HG03066 (cell line): ENCODE data around the gene TSPAN5.
"Not testable (repeated sequence)": the region's sequence is repeated elsewhere in the genome, so short reads cannot be mapped to it uniquely, and the experiment has no call there.

Source experiments
- ATAC-seq: cut with Tn5 transposase; IDR thresholded peaks from one replicate; pipeline ENCODE4 v1.9.1; 2021; ENCODE audit warnings: low read depth; ENCODE audit not compliant: unreplicated experiment

TSPAN5 gene

DNA sequence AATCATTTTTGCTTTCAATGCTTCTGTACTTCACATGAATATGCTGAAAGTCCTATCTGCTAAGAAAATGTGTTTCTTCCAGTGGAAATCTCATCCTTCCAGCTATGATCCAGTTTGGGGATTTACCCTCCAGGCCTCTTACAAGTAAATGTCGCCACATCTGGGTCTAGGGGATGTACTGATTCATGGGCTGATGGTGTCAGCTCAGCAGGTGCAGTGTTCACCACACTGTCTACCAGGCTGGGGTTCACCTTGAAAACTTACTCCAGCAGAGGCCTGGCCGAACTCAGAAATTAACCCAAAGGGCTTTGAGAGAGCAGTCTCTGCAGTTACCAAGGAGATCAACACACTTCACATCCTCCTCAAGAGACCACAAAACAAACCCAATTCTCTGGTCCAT lies 154.3 kb downstream of the TSPAN5 start:
- no peak for ATAC-seq

DNA sequence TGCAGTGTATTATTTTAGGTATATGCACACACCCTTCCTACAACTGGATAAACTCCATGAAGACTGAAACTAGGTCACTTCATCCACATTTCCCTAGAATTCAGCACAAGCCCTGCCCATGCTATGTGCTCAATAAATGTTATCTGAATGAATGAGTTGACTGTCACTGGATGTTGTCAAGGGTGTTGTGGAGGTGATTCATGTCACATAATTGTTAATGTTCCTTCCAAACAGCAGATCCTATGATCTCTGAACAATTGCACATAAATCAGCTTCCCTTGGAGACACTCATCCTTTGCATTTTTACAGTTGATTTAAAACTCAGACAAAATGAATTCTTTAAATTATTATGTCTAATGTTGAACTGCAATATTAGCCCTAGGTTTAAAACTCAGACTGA lies 154.7 kb downstream of the TSPAN5 start:
- ATAC-seq, result no peak

DNA sequence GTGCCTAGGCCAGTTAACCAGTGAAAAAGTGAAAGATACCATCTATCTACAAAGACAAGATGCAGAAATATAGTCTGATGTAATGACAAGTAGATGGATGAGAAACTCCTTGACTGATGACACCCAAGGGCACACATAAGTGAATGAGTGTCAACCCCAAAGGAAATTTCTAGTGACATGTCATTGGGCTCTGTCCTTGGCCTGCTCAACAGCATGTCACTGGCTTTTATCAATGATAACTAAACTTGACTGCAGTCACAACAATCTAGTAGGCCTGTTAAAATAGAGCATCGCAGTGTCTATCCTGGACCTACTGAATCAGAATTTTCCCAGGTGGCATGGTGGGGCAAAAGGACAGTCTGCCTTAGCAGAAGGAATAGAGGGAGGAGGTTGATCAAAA lies 155.8 kb downstream of the TSPAN5 start:
- ATAC-seq, result no peak

DNA sequence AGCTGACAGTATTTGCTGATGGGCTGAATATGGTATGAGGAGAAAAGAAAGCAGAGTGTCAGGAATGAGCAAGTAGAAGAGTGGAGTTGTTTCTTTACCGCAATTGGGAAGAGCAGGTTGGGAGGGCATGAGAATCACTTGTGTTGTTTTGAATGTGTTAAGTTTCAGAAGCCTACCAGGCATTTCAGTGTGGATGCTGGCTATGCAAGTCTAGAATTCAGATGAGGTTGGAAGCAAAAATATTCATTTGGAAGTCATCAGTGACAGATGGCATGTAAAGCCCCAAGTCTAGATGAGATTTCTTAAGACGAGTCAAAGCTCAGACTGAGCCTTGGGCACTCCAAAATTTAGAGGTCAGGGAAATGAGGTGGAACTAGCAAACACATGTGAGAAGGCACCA lies 156.4 kb downstream of the TSPAN5 start:
- ATAC-seq, result no peak

DNA sequence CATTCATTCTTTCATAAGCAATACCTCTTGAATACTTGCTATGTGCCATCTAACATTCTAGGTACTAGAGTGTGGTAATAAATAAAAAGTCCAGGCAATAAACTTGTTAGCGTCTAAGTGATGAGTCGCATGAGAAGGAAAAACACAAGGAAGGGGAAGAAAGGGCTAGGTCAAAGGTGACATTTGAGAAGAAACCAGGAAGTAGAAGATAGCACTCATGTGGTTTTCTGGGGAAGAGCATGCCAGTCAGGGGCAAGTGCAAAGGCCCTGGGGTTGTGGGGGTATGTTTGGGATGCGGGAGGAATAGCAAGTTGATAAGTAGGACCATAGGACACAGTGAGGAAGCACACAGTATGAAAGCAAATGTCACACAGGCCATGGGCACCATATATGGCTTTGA lies 157.0 kb downstream of the TSPAN5 start:
- no peak for ATAC-seq

DNA sequence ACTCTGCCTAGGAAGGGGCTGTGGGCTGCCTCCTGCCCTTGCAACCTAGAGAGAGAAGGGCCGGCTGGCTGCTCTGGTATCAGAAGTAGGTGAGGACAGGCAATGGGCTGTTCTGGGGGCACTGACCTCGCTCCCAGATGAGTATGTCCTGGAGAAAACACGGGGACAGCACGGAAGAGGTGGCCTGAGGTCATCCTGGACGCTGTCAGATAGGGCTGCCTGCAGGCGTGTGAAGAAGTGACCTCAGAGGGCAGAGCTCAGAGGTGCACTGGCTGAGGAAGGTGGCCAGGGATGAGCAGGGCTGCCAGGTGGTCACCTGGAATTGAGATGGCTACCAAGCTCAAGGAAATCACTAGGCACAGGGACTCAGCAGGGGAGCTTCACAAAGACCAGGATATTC lies 159.6 kb downstream of the TSPAN5 start:
- no peak for ATAC-seq

DNA sequence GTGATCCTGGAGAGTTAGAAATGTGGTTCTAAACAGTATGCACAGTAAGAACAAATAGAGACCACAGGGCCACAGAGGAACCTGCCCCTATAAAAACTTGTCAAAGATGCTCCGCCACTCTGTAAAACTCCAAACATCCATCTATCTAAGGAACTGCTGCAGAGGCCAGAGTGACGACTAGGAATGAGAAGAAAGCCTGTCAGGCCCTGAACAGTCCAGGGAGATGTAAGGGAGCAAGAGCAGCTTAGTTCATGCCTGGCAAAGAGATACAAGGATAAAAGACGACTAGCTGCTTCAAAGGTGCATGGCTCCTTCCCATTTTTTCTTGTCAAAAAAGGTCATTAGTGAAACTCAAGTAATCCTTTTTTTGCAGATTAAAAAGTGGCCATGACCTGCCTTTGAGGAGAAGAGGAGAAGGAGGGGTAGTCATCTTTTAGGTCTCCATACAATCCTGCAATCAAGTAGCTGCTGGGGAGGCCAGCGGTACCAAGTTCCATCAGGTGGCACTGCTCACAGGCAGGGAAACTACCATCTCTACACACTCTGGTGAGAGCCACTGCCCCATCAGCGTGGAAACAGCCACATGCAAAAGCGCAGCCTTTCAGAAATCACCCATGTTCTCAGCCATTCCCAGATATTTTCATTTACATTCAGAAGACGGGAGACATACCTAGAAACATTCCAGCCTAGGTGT lies 162.1 kb downstream of the TSPAN5 start:
- ATAC-seq, result no peak

DNA sequence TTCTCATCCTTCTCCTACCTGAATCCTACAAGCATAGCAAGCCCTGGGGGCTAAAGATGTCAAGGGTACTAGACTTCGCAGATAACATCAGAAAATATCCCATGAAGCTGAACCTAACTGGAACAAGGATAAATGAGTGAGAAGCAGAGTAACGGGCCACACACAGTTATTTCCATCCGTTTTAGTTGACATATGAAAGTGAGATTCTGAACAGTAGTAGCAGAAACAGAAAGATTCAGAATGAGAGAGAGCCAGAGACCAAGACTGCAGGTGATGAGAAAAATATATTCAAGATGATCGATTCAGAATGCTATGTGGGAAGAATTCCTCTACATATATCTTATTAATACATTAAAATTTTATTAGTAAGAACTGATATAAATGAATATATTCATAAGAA lies 165.1 kb downstream of the TSPAN5 start:
- ATAC-seq, result peak; percentile 82

DNA sequence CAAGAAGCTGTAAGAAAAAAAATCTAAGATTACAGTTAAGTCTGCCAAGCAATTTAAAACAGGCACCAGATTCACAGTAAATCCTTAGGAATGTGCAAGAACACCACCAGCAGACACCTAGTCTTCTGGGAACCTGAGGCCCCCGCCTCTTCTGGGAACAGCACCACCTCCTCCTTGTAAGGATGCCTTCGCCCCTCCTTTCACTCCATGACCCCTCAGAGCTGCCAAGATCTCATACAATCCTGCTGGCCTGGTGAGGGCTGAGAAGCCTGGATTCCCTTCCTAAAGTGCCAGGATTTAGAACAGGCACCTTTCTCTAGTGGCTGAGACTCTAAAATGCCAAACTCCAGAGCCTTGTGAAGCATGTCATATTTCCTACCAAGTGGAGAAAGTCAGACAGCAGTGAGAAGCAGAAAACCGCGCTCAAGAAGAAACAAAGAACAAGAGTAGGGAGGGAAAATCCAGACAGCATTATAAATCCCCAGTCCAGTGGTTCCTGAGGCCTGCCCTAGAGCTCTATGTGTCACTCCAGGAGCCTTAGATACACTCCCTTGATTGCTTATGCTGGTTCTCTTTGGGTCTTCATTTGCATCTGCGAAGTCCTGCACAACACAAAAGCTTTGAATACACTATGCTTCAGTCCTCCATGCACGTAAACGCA lies 166.4 kb downstream of the TSPAN5 start:
- ATAC-seq, result no peak

DNA sequence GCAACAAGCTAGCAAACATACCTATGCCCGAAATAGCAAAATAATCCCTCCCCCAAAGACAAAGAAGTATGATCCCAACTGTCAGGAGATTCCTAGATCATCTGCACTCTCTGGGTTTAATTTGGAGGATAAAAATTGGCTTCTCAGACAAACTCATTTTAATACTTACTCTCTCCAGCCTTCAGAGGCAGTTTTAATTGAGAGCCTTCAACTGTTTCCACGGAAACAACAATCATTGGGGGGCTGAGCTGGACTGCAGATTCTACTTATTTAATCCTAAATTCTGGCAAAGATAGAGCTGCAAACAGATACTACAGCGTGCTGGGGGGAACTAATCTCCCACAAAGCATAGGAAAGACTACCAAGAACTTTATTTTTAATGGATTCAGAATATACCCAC lies 168.2 kb downstream of the TSPAN5 start:
- no peak for ATAC-seq

DNA sequence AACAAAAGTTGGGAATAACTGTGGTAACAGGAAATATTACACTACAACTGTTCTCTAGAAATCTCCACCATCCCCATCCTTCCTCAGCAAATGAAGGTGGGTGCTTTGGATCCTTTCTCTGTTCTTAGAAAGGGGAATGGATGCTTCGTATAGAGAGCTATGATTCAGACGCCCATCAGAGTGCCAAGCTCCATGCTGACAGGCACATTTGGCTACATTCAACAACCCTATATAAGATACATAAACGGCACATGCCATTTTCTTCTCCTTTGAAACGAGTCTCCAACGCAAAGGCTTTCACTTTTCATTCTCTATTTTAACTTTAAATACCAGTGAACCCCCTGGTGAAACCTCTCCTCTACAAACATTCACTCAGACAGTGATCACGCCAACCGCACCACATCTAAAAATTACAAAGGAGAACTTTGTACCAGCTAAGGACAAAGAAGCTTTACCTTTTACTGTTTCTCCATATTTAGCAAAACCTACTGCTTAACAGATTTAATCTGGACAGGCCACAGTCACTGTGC lies 172.5 kb downstream of the TSPAN5 start:
- no peak for ATAC-seq

DNA sequence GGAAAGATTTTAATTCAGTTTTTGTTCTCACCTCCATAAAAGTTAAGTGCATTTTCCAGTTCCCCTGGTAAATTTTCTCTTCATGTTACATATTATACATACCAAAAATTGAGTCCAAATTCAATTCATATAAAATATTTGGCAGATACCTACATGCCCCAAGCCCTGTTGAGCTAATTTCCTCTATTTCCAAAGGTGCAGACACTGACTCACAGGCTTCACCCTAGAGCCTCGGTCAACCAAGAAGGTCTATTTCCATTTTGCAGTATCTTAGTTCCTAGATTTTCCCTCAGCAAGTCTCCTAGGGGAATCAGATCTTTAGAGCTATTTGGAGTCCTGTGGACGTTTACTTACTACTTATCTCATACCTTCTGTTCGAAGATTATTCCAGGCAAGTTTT lies 174.4 kb downstream of the TSPAN5 start:
- ATAC-seq, result no peak

DNA sequence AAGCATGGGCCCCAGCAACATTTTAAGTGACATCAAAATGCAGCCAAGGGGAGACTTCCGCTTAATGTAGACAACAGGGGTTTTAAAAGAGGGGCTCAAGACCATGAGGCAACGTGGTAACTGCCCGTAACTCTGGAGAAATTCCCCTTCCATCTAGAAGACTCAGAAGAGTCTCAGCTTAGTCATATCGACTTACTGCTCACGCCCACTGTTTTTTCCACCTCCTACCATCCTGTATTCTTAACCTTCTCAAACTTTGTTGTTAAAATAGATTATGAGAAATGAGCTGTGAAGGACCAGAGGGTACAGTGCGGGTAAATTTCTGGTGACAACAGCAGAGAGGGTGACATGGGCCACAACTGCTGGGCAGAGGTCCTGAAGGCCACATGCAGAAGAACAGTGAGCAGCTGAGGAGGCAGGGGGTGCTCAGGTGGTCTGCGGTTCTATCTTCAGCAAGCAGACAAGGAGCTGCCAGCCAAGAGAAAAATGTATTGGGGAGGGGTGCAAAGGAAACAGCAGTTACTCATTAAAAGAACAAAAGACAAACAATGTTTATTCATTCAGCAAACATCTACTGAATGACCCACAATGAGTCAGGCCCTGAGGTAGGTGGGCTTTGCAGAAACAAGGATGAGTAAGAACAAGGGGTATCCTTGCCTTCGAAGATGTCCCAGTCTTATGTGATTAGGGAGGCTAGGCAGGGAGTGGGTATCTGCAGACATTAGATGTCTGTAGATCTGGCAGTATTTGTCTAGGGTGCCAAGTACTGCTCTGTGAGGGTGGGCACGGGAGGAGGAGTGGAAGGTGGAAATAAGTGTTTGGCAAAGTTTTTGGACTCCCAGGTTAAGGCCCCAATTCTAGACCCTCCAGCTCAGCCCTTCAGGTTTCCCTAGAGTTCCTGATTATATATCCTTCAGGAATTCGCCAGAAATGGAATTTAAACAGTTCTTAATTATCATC lies 175.3 kb downstream of the TSPAN5 start:
- ATAC-seq, result peak; percentile 87

DNA sequence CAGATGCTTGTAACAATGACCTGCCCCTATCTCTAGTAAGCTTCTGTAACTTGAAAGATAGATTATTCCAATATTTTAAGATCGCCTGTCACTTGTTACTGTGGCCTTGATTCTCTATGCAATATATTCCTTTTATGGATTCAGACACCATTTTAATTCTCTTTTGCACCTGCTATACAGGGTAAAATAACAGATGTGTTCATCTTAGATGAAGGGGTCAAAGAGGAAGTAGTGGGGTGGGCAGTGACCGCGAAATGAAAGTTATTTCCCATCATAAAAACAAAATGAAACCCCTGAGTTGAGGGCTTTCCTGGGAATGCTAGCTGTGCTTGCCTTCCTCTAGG lies 175.9 kb downstream of the TSPAN5 start:
- peak; percentile 5 for ATAC-seq

DNA sequence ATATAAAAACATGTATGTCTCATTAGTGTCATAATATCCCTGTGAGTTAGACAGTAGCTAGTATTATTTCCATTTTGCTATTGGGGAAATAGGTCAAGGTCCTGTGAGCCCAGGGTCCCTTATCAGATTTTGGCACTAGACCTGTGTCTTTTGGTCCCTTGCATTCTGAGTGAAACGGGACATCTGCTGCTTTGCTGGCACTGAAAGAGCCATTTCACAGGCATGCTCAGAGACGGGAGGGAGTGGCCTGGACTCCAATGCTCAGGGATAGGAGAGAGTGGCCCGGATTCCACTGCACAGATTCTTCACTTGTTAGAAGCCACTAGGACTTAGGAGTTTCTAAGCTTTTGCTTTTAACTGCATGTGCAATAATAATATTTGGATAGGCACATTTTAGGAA lies 177.2 kb downstream of the TSPAN5 start:
- ATAC-seq, result no peak

DNA sequence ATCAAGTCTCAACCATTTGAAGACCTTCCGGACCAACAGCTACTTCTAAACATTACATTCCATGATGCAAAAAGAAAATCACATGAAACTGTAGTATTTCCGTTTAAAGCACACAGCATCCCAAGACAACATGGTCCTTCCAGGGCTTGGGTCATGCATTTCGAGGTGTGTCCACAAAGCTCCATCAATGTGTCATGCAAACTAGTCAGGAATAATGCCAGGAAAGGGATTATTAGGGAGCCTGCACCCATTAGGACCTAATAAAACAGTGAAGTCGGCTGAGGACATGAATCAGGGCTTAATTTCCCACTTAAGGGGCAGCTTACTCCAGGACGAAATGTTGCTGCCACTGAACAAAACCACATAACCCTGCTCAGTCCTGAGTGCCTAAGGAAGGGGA lies 177.9 kb downstream of the TSPAN5 start:
- ATAC-seq, result no peak

DNA sequence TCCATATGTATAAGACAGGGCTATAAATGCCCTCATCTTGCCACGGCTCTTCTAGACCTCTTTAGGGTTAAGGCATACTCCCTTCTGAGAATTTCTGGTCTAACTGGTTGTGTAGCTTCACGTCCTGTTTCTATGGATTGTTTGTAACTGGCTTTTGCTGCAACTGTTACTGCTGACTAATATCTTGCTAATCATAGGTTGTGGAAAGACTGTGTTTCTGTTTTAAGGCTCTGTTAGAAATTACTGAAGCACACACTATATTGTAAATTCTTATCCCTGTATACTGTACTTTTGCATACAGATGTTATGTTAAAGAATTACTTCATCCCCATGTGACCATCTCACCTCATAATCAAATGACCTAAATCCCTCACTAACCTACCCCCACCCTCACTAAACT lies 178.8 kb downstream of the TSPAN5 start:
- not testable (repeated sequence) for ATAC-seq

DNA sequence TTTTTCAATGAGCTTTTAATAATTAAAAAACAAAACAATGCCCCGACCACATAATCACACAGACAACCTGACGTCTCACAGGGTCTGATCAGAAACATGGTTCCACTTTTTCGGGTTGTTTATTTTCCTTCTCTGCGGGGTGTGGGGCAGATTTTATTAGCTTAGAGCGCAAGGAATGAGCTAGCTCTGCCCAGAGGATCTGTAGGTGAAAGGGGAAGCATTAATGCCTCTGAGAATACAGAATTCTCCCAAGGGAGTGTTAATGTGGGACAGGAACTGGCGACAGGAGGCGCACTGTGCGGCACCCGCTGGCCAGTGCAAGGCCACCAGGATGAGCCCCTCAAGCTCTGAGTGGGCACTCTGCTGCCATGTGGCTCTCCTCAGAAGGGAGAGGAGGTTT lies 181.5 kb downstream of the TSPAN5 start:
- no peak for ATAC-seq

DNA sequence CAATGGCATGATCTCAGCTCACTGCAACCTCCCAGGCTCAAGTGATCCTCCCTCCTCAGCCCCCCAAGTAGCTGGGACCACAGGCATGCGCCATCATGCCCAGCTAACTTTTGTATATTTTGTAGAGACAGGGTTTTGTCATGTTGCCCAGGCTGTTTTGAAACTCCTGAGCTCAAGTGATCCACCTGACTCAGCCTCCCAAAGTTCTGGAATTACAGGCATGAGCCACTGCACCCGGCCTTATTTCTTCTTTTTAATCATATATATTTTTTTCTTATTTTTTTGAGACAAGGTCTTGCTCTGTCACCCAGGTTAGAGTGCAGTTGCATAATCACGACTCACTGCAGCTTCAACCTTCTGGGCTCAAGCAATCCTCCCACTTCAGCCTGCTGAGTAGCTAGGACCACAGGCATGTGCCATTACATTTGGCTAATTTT lies 184.0 kb downstream of the TSPAN5 start:
- ATAC-seq, result no peak

DNA sequence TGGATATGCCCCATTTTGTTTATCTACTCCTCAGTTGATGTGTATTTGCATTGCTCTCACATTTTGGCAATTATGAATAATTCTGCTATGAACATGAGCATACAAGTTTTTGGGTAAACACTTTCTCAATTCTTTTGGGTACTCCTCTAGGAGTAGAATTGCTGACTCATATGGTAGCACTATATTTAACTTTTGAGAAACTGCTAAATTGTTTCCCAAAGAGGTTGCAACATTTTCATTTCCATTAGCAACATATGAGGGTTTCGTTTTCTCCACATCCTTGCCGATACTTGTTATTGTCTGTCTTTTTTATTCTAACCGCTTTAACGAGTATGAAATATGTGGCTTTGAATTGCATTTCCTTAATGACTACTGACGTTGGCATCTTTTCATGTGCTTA lies 185.4 kb downstream of the TSPAN5 start:
- no peak for ATAC-seq

DNA sequence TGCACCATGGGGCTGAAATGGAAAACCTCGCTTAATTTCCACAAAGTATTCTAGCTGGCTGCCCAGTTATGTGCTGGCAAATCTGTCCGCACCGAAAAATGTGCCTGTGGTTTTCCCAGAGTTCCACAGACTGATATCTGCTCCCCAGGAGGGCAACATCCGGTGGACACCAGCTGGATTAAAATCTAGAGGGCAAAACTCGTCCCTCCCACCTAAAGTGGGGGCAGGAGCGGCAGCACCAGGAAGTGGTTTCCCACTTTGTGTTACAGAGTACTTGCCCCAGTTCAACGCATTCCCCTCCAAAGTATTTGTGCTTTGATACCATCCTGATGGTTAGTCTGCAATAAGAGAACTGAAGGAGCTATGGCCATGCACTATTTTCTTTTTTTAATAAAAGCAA lies 187.6 kb downstream of the TSPAN5 start:
- no peak for ATAC-seq
